ENCODE results near the gene PLP2. TPM values are rescaled to one million over a fixed set of nuclear protein-coding genes. Genes with fewer than 3 reads are reported as not detected.

PLP2 gene
- total and polyA plus RNA-seq, 2 of the 4 experiments (the other 2 are of a cell fraction): 22.6 to 156 TPM

DNA sequence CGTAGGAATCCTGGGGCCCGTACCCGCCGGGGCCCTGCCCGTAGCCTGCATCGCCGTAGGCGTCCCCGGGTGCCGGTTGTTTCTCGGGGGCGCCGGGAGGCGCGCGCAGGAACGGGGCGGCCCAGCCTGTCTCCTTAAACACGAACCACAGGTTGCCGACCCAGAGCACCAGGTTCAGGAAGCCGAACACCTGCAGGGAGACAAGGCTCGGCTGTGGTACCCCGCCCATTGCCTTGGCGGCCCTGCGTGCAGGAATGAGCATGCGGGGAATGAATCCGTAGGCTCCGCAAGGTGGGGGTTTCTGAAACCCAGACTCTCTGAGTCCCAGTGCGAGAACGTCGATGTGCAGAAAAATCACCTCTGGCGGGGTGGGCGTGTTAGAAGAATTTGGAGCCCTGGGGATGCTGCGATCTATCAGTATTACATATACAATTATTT, 19.9 kb downstream of the PLP2 start:
- H3K56ac ChIP-seq (ENCODE audit: extremely low read depth, insufficient read depth, low read length): no peak overlapping the region
- peak overlapping the region; percentile 37 for H3K27ac ChIP-seq (ENCODE audit: insufficient read depth, low read length)
- H2BK5ac ChIP-seq (ENCODE audit: low read depth, low read length, poor library complexity, severe bottlenecking): peak overlapping the region; percentile 41
- ChIA-PET POLR2A (ENCODE audit: unreplicated experiment) (interaction anchor here (1.0 kb wide), 1 partner anchor 24 kb away, joined by 3 read pairs; no protein-coding TSS in a partner anchor), CTCF (interaction anchor here (0.6 to 1.2 kb wide), 2 partner anchors 12 to 66 kb away, joined by 3 to 4 read pairs; no protein-coding TSS in a partner anchor)
- H3K4me3 ChIP-seq (ENCODE audit: insufficient read depth, low read depth, low read length): peak overlapping the region; percentile 64
- H2BK20ac ChIP-seq (ENCODE audit: low read depth, low read length): no peak overlapping the region
- no peaks in the 10 kb centered on the region for H3K27me3 ChIP-seq (ENCODE audit: control insufficient read depth, insufficient read depth, low read length)
- intact Hi-C loops (cut with micrococcal nuclease) (loop anchor here (2.0 to 5.0 kb wide), 2 partner anchors 77 to 561 kb away; partner anchors contain the start of gene PPP1R3F), dilution Hi-C loops (cut with HindIII; ENCODE audit: low sequenced_read_pairs, unreplicated experiment) (no loop called here), in situ Hi-C loops (cut with MboI; ENCODE audit: low sequenced_read_pairs) (no loop called here)
- no peak overlapping the region for H3K18ac ChIP-seq (ENCODE audit: low read depth, low read length)
- H3K23ac ChIP-seq (ENCODE audit: low read depth, low read length): no peak overlapping the region; the same call in 1 of the 2 replicates
- WGBS, 2 experiments (ENCODE audit: extremely low coverage in 2 of 2, insufficient read length in 1 of 2): 42% methylated on average over 17 of the region's 34 CpGs; no CpG with 5 or more reads in 1 of the 2 experiments
- no peak overlapping the region for H4K5ac ChIP-seq (ENCODE audit: low read depth, low read length)
- H4K91ac ChIP-seq (ENCODE audit: insufficient read depth, low read depth, low read length): peak overlapping the region; percentile 51; the same call in 1 of the 2 replicates
- H3K4me1 ChIP-seq (ENCODE audit: control insufficient read depth, insufficient read depth, low read length): no peaks in the 10 kb centered on the region
- H3K9ac ChIP-seq (ENCODE audit: low read depth, low read length): peak overlapping the region; percentile 75
- H3K9me3 ChIP-seq (ENCODE audit: control insufficient read depth, insufficient read depth, low read length): no peaks in the 10 kb centered on the region
- H2AK5ac ChIP-seq (ENCODE audit: low read depth, low read length): no peak overlapping the region
- H3K4me2 ChIP-seq (ENCODE audit: low read depth, low read length): peak overlapping the region; percentile 81
- H2BK120ac ChIP-seq (ENCODE audit: low read depth, low read length): no peak overlapping the region
- no peaks in the 10 kb centered on the region for H4K20me1 ChIP-seq (ENCODE audit: insufficient read depth, low read length)
- no peak for DNase-seq
- TF ChIP-seq MAZ (IDR thresholded peaks at IDR 0.05; ENCODE audit: borderline replicate concordance, low read depth, low read length) (no peak), MXI1 (IDR thresholded peaks at IDR 0.05; ENCODE audit: borderline replicate concordance, low read depth, low read length) (no peak), FOS (IDR thresholded peaks at IDR 0.05; ENCODE audit: low read depth, low read length) (no peak)
- TF ChIP-seq, protein P1, sequence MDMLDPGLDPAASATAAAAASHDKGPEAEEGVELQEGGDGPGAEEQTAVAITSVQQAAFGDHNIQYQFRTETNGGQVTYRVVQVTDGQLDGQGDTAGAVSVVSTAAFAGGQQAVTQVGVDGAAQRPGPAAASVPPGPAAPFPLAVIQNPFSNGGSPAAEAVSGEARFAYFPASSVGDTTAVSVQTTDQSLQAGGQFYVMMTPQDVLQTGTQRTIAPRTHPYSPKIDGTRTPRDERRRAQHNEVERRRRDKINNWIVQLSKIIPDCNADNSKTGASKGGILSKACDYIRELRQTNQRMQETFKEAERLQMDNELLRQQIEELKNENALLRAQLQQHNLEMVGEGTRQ (IDR thresholded peaks at IDR 0.05; ENCODE audit: low read depth, low read length): no peak
- no peak; the same call in 1 of the 2 replicates for ATAC-seq (ENCODE audit: low read depth)
- no peaks in the 10 kb centered on the region for H3K36me3 ChIP-seq (ENCODE audit: control insufficient read depth, insufficient read depth, low read length)
- peak overlapping the region; percentile 88 for H2AFZ ChIP-seq (replicated peaks; ENCODE audit: low read length, poor library complexity)
- H3K9me1 ChIP-seq (ENCODE audit: insufficient read depth, low read length): no peaks in the 10 kb centered on the region
- H3K4ac ChIP-seq (ENCODE audit: low read depth, low read length): peak overlapping the region; percentile 29; the same call in 1 of the 2 replicates
- H2AK9ac ChIP-seq (replicated peaks; ENCODE audit: low read depth, low read length, poor library complexity): peak overlapping the region; percentile 76
- no peak overlapping the region for H2BK15ac ChIP-seq (ENCODE audit: low read depth, low read length)
- H3K14ac ChIP-seq (replicated peaks; ENCODE audit: low read depth, low read length): peak overlapping the region; percentile 48; the same call in 1 of the 2 replicates
- BruUV-seq (replicated peaks): no TSS peak
- no peaks in the 10 kb centered on the region; a peak in 1 of 4 replicates for H3K79me1 ChIP-seq (ENCODE audit: low read depth in 1 of 2, low read length in 2 of 2)
- H4K8ac ChIP-seq (ENCODE audit: low read depth in 2 of 2, low read length in 2 of 2): peak overlapping the region in 1 of 2 experiments; percentile 72; a peak in 2 of 4 replicates

Measured in IMR-90 (cell line).